Activated T-cell treated with anti-CD3 and anti-CD28 coated beads for 24 hours (primary cell): ENCODE results near the gene LEMD2.
A peak's percentile ranks its signal among the peaks of the same experiment; 100 is the strongest.

Experiments
- DNase-seq: peaks from one replicate; pipeline ENCODE4 v3.0.0-alpha.2; 2020; ENCODE audit warnings: low read depth

LEMD2 gene

GRCh38 chr6:33794910-33795623 lies 6.1 kb upstream of the LEMD2 start:
- DNase-seq, result no peak

GRCh38 chr6:33792981-33793380 lies 4.1 kb upstream of the LEMD2 start:
- DNase-seq, result no peak

DNA sequence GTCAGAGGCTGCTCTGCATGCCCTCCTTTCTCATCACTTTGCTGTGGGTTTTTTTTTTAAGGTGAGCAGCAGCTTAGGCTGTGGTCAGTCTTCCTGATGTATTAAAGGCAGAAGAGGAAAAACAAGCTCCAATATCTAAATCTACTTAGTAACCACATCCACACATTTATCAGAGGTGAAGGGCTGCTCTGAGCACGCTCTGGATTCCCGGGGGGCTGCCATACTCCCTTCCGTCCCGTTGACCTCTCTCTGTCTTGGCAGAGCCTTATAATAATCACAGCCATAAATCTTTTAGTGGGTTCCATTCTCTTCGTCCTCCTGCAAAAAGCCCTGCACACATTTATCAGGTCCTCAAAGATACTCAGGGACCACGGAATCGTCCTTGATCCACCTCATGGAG lies 2.7 kb upstream of the LEMD2 start:
- DNase-seq, result no peak

DNA sequence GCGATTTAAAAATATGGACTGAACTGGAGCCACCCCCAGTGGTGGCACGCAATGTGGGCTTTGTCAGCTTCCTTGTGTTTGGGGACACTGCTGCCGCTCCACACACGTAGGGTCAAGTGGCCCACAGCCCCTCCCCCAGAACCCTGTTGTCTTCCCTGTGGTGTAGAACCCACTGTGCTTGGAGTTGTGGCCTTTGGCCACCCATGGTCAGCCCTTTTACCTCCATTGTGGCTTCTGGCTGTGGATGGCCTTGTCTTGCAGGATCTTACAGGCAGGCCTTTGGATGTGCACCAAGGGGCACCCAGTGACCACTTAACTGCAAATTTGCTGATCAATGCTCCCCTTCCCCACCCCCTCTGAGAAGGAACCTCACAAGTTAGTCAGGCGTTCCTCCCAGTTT lies 2.0 kb upstream of the LEMD2 start:
- no peak for DNase-seq

GRCh38 chr6:33790379-33790778 lies 1.4 kb upstream of the LEMD2 start:
- DNase-seq, result no peak

DNA sequence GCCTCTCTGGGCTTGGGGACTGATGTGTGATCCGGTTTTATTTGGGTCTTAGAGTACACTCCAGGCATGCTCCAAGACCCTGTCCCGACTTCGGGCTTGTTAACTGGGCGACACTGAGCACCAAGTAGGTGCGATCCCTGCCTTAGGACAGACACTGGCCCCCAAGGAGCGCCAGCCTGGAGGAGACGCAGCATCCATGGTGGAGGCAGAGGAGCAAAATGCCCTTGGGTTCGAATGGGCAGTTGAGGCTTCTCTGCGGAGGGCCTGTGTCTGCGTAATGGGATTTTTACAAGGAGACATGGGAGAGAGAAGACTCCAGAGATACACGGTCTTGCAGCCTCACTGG lies 593 bp upstream of the LEMD2 start:
- DNase-seq, result no peak

DNA sequence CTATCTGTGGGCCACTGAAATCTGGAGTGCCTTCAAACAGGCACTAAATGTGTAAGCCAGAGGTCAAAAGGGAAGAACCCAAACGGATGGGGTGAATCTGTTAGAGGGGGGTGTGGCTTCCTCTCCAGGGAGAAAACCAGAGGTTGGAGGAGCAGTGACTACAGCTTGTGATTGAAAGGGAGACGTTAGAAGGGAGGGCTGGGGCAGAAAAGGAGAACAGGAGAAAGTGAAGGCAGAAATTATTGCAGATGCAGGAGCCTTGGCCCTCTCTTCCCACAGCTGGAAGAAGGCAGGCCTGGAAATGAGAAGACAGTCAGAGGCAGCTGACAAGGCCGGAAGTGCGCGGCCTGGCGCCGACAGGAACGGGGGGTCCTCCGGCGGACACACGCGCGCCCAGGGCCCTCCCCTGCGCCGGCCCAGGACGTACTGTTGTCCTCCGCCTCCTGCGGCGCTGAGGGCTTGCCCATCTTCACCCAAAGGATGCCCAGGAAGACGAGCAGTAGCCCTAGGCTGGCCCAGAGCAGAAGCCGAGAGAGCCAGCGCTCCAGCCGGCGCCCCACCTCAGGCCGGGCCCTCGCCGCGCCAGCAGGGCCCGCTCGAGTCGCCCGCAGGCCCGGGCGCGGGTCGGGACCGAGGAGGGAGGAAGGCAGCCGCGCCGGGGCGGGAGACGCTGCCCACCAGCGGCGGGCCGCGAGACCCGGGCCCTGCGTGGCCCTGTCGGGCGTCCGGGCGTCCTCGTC lies 806 bp downstream of the LEMD2 start:
- peak; percentile 50 for DNase-seq

DNA sequence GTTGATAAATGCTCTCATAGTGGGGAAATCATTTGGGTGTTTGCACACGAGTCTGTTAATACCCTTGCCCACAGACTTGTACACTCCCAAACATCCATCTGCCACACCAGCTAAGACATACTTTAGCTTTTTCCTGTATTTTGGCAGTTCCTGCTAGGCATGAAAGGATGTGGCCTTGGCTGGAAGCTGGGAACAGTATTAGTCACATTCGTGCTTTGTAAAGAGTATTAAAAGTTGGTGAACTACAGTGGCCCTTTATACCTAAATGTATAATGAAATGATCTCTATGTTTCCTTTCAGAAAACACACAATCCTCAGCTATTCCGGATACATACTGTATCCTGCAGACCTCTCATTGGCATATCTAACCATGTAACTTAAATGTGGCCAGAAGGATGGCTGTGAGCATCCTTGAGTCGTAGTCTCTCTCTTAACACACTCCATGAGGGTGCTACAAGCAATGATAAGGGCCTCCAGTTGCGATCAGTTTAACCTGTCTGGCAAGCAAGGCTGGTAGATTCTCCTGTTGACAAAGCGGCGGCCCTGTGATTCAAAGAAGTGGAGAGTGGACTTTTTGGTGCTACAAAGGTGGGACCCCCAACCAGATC lies 1.5 kb downstream of the LEMD2 start:
- no peak for DNase-seq

DNA sequence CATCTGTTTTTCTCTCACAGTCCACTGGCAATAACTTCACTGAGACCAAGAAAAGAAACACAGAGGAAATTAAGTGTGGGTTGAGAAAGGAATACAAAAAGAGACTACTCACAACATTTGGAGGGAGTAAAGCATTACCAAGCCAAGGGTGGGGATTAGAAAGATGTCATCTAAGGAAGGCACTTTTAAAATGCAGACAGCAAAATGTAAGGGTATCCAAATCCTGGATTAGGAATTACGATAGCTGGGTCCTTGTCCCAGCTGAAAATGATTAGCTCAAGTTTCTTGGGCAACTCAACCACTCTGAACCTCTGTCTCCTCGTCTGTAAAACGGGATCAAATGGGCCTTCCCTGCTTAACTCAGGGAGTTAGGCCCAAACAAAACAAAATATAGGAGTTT lies 2.2 kb downstream of the LEMD2 start:
- DNase-seq, result no peak

GRCh38 chr6:33785778-33786177 lies 3.2 kb downstream of the LEMD2 start:
- no peak for DNase-seq

- no peak for DNase-seq
Observed at GRCh38 chr6:33784787-33785186, 4.1 kb downstream of the LEMD2 start.

DNA sequence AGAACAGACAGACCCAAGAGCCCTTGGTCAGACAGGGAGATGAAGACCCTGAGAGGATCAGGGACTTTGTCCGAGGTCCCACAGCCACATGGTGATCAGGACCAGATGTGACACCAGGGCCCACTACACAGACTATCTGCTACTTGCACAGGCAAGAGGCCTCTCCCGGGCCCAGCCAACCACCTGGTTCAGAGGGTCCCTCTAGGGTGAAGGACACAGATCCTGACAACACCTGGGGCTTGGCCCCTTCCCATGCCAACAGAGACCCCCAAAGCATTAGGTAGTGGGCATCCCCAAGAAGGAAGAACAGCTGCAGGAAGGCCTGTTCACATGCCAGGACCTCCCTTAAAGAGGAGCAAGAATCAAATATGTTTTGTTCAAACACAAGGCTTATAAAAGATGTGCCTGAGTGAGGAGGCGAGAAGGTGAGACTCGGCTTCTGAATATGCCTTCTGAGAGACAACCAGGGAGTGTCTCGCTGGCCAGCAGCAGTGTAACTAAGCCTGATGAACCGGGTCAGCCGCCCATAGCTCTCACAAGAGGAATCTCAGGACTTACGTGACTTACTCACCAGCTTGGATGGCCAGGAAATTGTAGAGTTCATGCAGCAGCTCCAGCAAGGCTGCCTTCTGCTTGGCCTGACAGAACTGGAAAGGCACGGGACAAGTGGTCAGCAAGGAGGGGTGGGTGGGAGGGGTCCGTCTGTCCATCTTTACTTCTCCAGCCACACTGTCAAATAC lies 5.0 kb downstream of the LEMD2 start:
- no peak for DNase-seq

- DNase-seq, result no peak
Observed at GRCh38 chr6:33782561-33782960, 6.4 kb downstream of the LEMD2 start.

DNA sequence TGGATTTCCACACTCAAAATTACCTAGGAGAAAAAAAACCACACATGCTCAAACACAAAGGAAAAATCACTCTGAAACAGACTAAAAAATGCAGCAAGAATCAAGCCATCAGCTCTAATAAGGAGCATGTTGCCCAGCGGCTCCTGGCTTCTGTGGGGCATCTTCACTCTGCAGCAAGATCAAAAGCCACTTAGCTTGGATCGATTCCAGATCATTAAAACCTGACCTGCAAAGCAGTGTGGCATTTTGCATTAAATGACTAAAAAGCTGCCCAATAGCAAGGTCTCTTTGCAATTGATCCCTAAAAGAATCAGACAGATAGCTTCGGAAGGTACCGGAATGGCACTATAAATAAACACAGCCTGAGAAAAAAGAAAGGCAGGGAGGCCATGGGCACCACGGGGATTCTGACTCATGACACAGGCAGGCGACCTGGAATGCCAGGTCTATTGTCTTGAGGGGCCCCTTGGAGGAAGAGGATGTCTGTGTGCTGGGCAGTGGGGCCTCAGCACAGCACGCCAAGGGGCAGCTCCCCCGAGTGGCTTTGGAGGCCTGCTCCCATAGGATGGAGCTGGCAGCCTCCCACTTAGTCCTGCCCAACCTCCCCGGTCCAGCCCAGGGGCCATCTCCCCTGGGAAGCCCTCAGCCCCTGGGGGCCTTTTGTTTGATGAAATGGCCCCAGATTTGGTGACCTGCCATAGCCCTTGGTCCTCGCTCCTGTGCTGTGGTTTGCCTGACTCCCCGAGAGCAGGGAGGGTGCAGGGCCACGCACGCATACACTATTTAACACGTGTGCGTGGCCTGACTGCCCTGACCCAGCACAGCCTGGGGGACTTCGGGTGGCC lies 7.6 kb downstream of the LEMD2 start:
- no peak for DNase-seq

GRCh38 chr6:33779895-33780294 lies 9.0 kb downstream of the LEMD2 start:
- no peak for DNase-seq

- DNase-seq, result no peak
Observed at GRCh38 chr6:33779290-33779689, 9.6 kb downstream of the LEMD2 start.

GRCh38 chr6:33778444-33779121 lies 10.3 kb downstream of the LEMD2 start:
- DNase-seq, result no peak

DNA sequence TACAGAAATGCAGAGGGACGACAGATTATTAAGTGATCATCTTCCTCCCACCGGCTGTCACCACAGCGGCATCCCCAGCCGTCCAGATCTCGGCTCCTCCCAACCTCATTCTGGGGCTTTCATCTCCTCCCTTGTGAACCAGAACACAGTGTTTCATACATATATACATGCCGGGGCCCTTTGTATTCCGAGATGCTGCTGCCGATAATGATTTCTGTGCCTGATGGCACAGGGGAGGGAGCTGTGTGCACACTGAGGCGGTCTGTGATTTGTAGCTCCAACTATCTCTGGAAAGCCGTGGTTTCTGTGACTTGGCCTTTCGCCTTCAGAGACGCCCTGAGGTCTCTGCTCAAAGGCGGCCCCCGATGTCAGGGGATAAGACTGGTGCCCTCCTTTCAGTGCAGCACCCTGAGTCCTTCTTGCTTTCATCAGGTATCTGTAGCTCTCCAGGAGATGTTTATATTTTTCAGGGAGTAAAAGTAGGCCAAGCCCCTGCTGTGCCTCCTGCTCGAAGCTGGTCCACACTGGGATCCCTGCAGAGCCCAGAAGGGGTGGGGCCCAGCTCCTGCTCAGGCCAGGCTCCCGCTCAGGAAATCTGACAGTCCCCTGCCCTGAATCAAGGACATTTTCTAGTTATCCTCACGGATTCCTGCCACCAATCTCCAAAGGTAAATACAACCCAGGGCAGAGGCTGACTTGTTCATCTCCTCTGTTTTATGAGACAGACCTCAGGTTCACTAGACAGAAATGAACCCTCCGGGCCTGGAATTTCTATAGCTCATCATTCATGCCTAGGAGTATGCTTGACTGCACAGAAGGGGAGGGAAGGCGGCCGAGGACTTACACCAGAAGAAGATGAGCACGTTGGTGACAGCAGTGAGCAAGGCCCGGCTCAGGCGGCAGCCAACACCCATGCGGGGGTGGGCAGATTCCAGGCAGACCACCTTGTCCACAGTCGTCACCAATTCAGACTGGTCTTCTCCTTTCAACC lies 11.2 kb downstream of the LEMD2 start:
- DNase-seq, result no peak

DNA sequence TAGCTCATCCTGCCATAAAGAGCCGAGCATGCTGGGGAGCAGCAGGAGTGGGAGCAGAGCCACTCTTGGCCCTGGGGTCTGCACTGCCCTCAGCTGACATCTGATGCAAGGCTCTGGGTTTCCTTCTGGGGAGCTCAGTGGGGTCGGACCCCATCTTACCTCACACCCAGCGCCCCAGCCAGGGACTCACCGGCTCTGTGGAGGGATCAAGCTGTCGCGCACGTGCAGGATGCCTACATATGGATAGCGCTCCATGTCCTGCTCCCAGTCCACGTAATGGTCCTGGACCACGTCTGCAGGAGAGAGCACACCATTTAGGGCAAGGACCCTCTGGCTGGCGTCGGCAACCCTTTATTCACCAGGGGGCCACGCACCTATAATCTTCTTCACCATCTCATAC lies 12.2 kb downstream of the LEMD2 start:
- no peak for DNase-seq

- DNase-seq, result no peak
Observed at GRCh38 chr6:33776186-33776585, 12.7 kb downstream of the LEMD2 start.
